Mesenchymal stem cell (in vitro differentiated cells and primary cell): ENCODE data around the gene NOM1.
A peak's percentile ranks its signal among the peaks of the same experiment; 100 is the strongest.

ENCODE experiments used
- DNase-seq: peaks from one replicate; pipeline ENCODE4 v3.0.0-alpha.2; 2013
- H2AFZ ChIP-seq: one replicate; pipeline ENCODE4 v1.6.1; 2013; ENCODE audit warnings: low read depth, mild to moderate bottlenecking, control low read depth, inconsistent platforms, low read length, moderate library complexity
- H2AK5ac ChIP-seq: 2 replicates; pipeline ENCODE4 v1.6.1; 2013; ENCODE audit warnings: low read length, moderate library complexity, mild to moderate bottlenecking, inconsistent platforms; ENCODE audit not compliant: severe bottlenecking
- H2BK120ac ChIP-seq: one replicate; pipeline ENCODE4 v1.6.1; 2013; ENCODE audit warnings: low read depth, mild to moderate bottlenecking, inconsistent platforms, low read length, moderate library complexity
- H2BK12ac ChIP-seq, 2 experiments: one replicate each; pipeline ENCODE4 v1.6.1; 2013; ENCODE audit warnings: inconsistent platforms in 2 of 2, low read length in 2 of 2, mild to moderate bottlenecking in 2 of 2, moderate library complexity in 2 of 2, control low read depth in 1 of 2
- H2BK15ac ChIP-seq: one replicate; pipeline ENCODE4 v1.6.1; 2013; ENCODE audit warnings: mild to moderate bottlenecking, low read depth, inconsistent platforms; ENCODE audit not compliant: poor library complexity, severe bottlenecking
- H2BK5ac ChIP-seq: 2 replicates; pipeline ENCODE4 v1.6.1; 2013; ENCODE audit warnings: low read depth, mild to moderate bottlenecking, low read length, control low read depth, inconsistent platforms; ENCODE audit not compliant: poor library complexity, severe bottlenecking
- H3K14ac ChIP-seq, 2 experiments: one replicate each; pipeline ENCODE4 v1.6.1; 2013; ENCODE audit warnings: inconsistent platforms in 2 of 2, low read length in 2 of 2, control low read depth in 1 of 2, mild to moderate bottlenecking in 1 of 2, moderate library complexity in 1 of 2
- H3K18ac ChIP-seq, 2 experiments: one replicate each; pipeline ENCODE4 v1.6.1; 2013; ENCODE audit warnings: inconsistent platforms in 2 of 2, low read length in 2 of 2, control low read depth in 1 of 2, low read depth in 1 of 2, mild to moderate bottlenecking in 1 of 2
- H3K23ac ChIP-seq, 2 experiments: one replicate each; pipeline ENCODE4 v1.6.1; 2013; ENCODE audit warnings: inconsistent platforms in 2 of 2, low read length in 2 of 2, mild to moderate bottlenecking in 2 of 2, moderate library complexity in 2 of 2, control low read depth in 1 of 2
- H3K27ac ChIP-seq: 2 replicates; pipeline ENCODE4 v1.5.1; 2013; ENCODE audit warnings: mild to moderate bottlenecking, moderate library complexity, low read length, control low read depth, inconsistent platforms; ENCODE audit not compliant: poor library complexity, severe bottlenecking
- H3K27me3 ChIP-seq, 2 experiments: 2 replicates each; pipeline versions ENCODE4 v1.6.1 to v1.7.0; 2013; ENCODE audit warnings: low read length in 2 of 2, mild to moderate bottlenecking in 2 of 2, moderate library complexity in 2 of 2, control low read depth in 1 of 2, inconsistent platforms in 1 of 2; ENCODE audit not compliant: control insufficient read depth in 1 of 2, insufficient read depth in 1 of 2
- H3K36me3 ChIP-seq, 2 experiments: 2 replicates each; pipeline versions ENCODE4 v1.6.1 to v1.7.0; 2013; ENCODE audit warnings: low read length in 2 of 2, control low read depth in 1 of 2, inconsistent platforms in 1 of 2, low read depth in 1 of 2, mild to moderate bottlenecking in 1 of 2; ENCODE audit not compliant: insufficient read depth in 2 of 2, control insufficient read depth in 1 of 2
- H3K4ac ChIP-seq, 2 experiments: one replicate each; pipeline ENCODE4 v1.6.1; 2013; ENCODE audit warnings: inconsistent platforms in 2 of 2, low read length in 2 of 2, mild to moderate bottlenecking in 2 of 2, moderate library complexity in 2 of 2, control low read depth in 1 of 2, low read depth in 1 of 2
- H3K4me1 ChIP-seq: 2 replicates; pipeline ENCODE4 v1.6.1; 2013; ENCODE audit warnings: low read depth, low read length, control low read depth; ENCODE audit not compliant: control insufficient read depth, insufficient read depth
- H3K4me2 ChIP-seq: 2 replicates; pipeline ENCODE4 v1.6.1; 2013; ENCODE audit warnings: low read length, mild to moderate bottlenecking, inconsistent platforms; ENCODE audit not compliant: poor library complexity, severe bottlenecking
- H3K4me3 ChIP-seq, 2 experiments: 2 replicates each; pipeline versions ENCODE4 v1.5.1 to v1.7.0; 2013; ENCODE audit warnings: low read length in 2 of 2, mild to moderate bottlenecking in 2 of 2, control low read depth in 1 of 2, low read depth in 1 of 2; ENCODE audit not compliant: insufficient read depth in 1 of 2
- H3K79me1 ChIP-seq: replicated peaks from 2 replicates; pipeline ENCODE4 v1.6.1; 2013; ENCODE audit warnings: mild to moderate bottlenecking, control low read depth, low read length, inconsistent platforms; ENCODE audit not compliant: poor library complexity, severe bottlenecking
- H3K9ac ChIP-seq: 2 replicates; pipeline ENCODE4 v1.7.0; 2013; ENCODE audit warnings: mild to moderate bottlenecking, low read length, moderate library complexity
- H3K9me3 ChIP-seq: 2 replicates; pipeline ENCODE4 v1.7.0; 2013; ENCODE audit warnings: mild to moderate bottlenecking, low read length; ENCODE audit not compliant: control insufficient read depth
- H4K8ac ChIP-seq: one replicate; pipeline ENCODE4 v1.6.1; 2013; ENCODE audit warnings: inconsistent platforms, mild to moderate bottlenecking, low read length, moderate library complexity
- H4K91ac ChIP-seq: one replicate; pipeline ENCODE4 v1.6.1; 2013; ENCODE audit warnings: mild to moderate bottlenecking, low read length, inconsistent platforms
- WGBS: methylation state at CpG from one replicate; pipeline ENCODE4 v1.1.7; 2013; ENCODE audit warnings: mixed read lengths; 5-methylcytosine and 5-hydroxymethylcytosine counted together

Gene NOM1

DNA sequence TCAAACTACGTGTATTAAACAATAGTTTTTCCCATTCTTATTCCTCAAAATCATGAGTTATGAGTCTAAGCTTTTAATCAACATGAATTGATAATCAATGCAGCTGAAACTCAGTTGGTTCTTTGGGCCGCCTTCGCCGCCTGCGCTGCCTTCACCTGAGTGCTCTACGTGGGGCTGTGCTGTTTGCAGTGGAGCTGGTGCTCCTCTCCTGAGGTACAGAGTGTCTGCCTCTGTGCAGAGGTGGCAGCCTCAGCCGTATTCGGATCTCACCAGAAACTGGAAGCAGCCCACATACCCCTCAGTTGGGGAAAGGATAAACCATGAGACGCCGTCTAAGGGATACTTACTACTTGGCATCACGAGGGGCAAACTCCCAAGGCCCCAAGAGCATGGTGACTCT lies 15.5 kb downstream of the NOM1 start:
- H2BK5ac ChIP-seq = no peak overlapping the region
- no peak overlapping the region for H2BK15ac ChIP-seq
- 98% methylated on average over 11 of the region's 11 CpGs for WGBS
- no peak overlapping the region for H4K91ac ChIP-seq
- H3K23ac ChIP-seq = no peak overlapping the region
- H4K8ac ChIP-seq = no peak overlapping the region
- no peak overlapping the region for H3K4me3 ChIP-seq
- H3K18ac ChIP-seq = no peak overlapping the region
- no peak for DNase-seq
- no peak overlapping the region for H2BK120ac ChIP-seq
- no peak overlapping the region for H3K4me2 ChIP-seq
- H3K27me3 ChIP-seq = no peaks in the 10 kb centered on the region
- no peak overlapping the region for H3K4ac ChIP-seq
- peaks cover 69 to 91% of the 10 kb centered on the region in 2 experiments for H3K36me3 ChIP-seq
- H3K9ac ChIP-seq = no peak overlapping the region
- H3K14ac ChIP-seq = no peak overlapping the region
- no peak overlapping the region for H3K27ac ChIP-seq
- H2BK12ac ChIP-seq = no peak overlapping the region
- H3K9me3 ChIP-seq = no peaks in the 10 kb centered on the region
- no peak overlapping the region for H2AFZ ChIP-seq
- peaks cover 38% of the 10 kb centered on the region for H3K79me1 ChIP-seq
- H3K4me1 ChIP-seq = no peaks in the 10 kb centered on the region
- no peak overlapping the region for H2AK5ac ChIP-seq

DNA sequence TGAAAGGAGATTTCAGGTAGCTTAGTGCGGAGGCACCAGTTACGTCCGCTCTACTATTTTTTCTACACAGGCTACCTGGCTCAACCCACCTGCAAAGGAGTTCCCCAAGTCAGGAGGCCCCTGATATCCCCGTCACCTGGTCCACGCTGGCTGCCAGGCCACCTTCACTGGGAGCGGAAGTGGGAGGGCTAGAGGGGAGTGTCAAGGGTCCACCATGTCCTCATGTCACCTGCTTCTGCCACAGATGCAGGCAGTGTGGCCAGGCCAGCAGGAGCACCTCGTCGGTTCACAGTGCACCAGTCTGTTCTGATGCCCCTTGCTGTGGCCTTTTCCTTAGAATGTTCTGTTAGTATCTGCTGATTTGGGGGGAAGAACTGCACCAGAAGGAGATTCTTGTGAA lies 16.9 kb downstream of the NOM1 start:
- 96% methylated on average over 8 of the region's 8 CpGs for WGBS
- H3K18ac ChIP-seq = no peak overlapping the region
- H3K27me3 ChIP-seq = no peaks in the 10 kb centered on the region
- no peak overlapping the region for H2AFZ ChIP-seq
- peaks cover 62 to 86% of the 10 kb centered on the region in 2 experiments for H3K36me3 ChIP-seq
- no peaks in the 10 kb centered on the region for H3K4me1 ChIP-seq
- no peak overlapping the region for H3K23ac ChIP-seq
- no peaks in the 10 kb centered on the region for H3K9me3 ChIP-seq
- H2AK5ac ChIP-seq = no peak overlapping the region
- no peak for DNase-seq
- no peak overlapping the region for H3K9ac ChIP-seq
- no peak overlapping the region for H4K8ac ChIP-seq
- H3K4me2 ChIP-seq = no peak overlapping the region
- peaks cover 27% of the 10 kb centered on the region for H3K79me1 ChIP-seq
- H3K4ac ChIP-seq = no peak overlapping the region
- H3K27ac ChIP-seq = no peak overlapping the region
- H2BK12ac ChIP-seq = no peak overlapping the region
- H2BK120ac ChIP-seq = no peak overlapping the region
- H3K14ac ChIP-seq = no peak overlapping the region
- no peak overlapping the region for H4K91ac ChIP-seq
- no peak overlapping the region for H2BK15ac ChIP-seq
- no peak overlapping the region for H3K4me3 ChIP-seq
- no peak overlapping the region for H2BK5ac ChIP-seq

DNA sequence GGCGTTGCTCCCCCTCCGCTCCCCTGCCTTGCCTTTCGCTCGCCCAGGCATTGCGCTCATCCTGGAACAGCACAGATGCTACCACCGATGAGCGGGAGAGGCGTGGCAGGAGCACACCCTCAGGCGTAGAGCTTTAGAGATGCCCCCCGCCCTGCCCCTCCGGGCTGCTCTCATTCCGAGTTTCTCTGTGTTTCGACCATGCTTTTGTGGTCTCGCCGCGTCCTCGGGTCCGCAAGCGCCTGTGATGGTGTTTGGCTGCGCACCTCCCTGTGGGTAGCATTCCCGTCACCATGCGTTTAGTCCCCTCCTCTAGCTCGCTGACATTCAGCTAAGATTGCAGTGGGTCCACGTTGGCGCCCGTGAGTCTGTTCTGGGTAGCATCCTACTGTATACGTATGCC lies 18.7 kb downstream of the NOM1 start:
- Histone ChIP-seq H4K91ac (no peak overlapping the region), H3K4me3 (no peak overlapping the region), H3K4ac (no peak overlapping the region), H3K27ac (no peak overlapping the region), H3K23ac (no peak overlapping the region), H3K14ac (no peak overlapping the region), H3K9ac (no peak overlapping the region), H2BK5ac (no peak overlapping the region), H3K27me3 (no peaks in the 10 kb centered on the region), H2BK12ac (no peak overlapping the region), H3K79me1 (peaks cover 16% of the 10 kb centered on the region), H3K4me2 (no peak overlapping the region), H2BK15ac (no peak overlapping the region), H4K8ac (no peak overlapping the region), H2AK5ac (no peak overlapping the region), H2AFZ (no peak overlapping the region), H3K9me3 (no peaks in the 10 kb centered on the region), H3K18ac (no peak overlapping the region), H3K36me3 (peaks cover 54 to 78% of the 10 kb centered on the region in 2 experiments), H3K4me1 (no peaks in the 10 kb centered on the region), H2BK120ac (no peak overlapping the region)
- DNase-seq = no peak
- WGBS = 98% methylated on average over 23 of the region's 27 CpGs

DNA sequence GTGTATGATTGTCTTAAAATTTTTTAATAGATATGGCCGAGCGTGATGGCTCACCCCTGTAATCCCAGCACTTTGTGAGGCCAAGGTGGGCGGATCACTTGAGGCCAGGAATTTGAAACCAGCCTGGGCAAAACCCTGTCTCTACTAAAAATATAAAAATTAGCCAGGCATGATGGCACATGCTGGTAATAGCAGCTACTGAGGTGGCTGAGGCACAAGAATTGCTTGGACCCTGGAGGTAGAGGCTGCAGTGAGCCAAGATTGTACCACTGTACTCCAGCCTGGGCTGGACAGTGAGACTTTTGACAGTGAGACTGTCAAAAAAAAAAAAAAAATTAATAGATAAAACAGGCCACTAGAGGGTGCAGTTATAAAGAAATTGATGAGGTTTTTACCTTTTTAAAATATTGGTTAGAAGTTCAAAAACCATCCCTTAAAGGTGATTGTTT lies 20.5 kb downstream of the NOM1 start:
- H4K8ac ChIP-seq = no peak overlapping the region
- H2BK120ac ChIP-seq = no peak overlapping the region
- no peak overlapping the region for H3K14ac ChIP-seq
- H2BK5ac ChIP-seq = no peak overlapping the region
- H3K4me1 ChIP-seq = no peaks in the 10 kb centered on the region
- H2BK12ac ChIP-seq = no peak overlapping the region
- H3K27me3 ChIP-seq = no peaks in the 10 kb centered on the region
- H3K4me2 ChIP-seq = no peak overlapping the region
- H2AFZ ChIP-seq = no peak overlapping the region
- H3K79me1 ChIP-seq = peaks cover 13% of the 10 kb centered on the region
- no peak overlapping the region for H3K18ac ChIP-seq
- H2BK15ac ChIP-seq = no peak overlapping the region
- DNase-seq = peak; percentile 25
- peaks cover 47 to 65% of the 10 kb centered on the region in 2 experiments for H3K36me3 ChIP-seq
- H3K9me3 ChIP-seq = no peaks in the 10 kb centered on the region
- no peak overlapping the region for H3K4me3 ChIP-seq
- H3K9ac ChIP-seq = no peak overlapping the region
- H4K91ac ChIP-seq = no peak overlapping the region
- H3K4ac ChIP-seq = no peak overlapping the region
- H3K27ac ChIP-seq = no peak overlapping the region
- no peak overlapping the region for H3K23ac ChIP-seq
- no peak overlapping the region for H2AK5ac ChIP-seq
- 97% methylated on average over 3 of the region's 3 CpGs for WGBS
